ENCODE measurements around the gene MDGA2.
"Not testable (repeated sequence)": the region's sequence is repeated elsewhere in the genome, so short reads cannot be mapped to it uniquely, and the experiment has no call there.

MDGA2 gene

DNA sequence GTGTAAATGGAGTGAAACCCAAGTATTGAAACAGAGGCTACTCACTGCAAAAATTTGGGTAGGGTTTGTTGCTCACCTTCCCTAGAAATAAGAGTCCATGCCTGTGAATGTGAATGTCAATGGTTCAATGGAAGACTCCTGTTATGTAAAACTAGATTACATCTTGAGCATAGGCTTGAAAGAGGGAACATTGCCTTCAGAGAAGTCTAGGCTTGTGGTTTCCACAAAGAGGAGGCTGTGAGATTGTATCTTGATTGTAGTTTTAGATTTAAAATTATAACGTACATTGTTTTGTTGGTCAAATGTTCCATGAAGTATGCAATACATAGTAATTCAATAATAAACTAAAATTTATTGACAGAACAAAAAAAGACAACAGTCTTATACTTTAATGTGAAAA, 610.1 kb downstream of the MDGA2 start:
- DNase-seq, result no peak

DNA sequence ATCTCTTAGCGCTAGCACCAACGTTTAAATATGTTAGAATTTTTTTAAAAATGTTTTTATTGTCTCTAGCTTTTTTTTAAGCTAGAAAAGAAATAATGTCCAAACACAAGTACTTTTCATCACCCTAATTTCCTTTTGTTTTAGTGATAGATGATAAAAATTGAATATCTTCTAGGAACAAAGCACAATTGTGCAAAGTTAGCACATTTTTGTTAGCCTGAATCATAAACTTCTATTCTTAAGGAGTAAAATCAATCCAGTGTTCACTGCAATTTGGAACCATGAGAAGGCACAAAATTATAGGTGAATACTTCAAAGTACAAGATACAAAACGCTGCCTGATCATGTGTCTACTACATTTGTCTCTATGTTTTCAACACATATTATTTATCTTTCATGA, 615.4 kb downstream of the MDGA2 start:
- no peak for DNase-seq

DNA sequence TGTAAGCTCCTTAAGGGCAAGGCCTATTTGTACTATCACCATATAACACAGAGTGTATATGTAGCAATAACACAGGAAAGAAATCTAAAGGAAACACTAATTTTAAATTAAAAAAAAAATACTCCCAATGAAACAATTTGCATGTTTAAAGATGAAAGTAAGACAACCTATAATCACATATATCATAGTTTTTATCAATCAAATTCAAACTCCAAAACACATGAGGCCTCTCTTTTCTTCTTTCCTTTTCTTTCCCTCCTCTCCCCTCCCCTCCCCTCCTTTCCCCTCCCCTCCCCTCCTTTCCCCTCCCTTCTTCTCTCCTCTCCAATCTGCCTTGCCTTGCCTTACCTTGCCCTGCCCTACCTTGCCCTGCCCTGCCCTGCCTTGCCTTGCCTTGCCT, 618.0 kb downstream of the MDGA2 start:
- DNase-seq, result no peak

DNA sequence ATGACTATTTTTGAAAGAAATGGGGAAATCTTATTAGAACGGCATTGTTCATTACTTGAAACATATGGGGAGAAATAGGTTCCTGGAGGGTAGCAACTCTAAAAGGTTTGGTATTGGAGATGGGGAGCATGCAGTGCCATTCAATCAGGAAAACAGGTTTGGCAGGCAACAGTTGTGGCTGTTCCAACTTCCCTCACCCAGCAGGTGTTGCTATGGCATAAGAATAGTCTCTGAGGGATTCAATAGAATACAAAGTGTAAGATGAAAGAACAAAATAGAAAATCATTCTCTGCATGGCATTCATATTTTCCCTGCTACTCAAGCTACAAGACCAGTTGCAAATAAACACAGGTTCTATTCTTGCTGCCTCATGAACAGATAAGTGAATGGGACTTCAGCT, 630.6 kb downstream of the MDGA2 start:
- no peak for DNase-seq

DNA sequence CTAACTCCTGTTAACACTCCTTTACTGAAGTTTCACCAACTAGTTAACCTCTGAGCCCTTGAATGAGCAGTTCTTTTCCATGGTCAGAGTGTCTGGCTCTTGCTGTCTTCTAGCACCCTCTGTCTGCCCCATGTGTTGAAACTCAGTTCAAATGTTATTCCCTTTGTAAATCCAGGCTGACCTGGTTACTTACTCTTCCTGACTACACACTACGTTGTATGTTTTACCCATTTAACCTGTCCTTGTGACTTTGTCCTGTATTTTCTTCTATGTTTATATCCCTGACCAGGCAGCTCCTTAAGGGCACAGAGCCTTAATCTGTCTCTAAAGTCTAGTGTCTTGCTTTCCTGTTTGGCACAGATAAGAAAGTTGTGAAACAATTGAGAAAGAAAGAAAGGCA, 634.9 kb downstream of the MDGA2 start:
- no peak for DNase-seq

DNA sequence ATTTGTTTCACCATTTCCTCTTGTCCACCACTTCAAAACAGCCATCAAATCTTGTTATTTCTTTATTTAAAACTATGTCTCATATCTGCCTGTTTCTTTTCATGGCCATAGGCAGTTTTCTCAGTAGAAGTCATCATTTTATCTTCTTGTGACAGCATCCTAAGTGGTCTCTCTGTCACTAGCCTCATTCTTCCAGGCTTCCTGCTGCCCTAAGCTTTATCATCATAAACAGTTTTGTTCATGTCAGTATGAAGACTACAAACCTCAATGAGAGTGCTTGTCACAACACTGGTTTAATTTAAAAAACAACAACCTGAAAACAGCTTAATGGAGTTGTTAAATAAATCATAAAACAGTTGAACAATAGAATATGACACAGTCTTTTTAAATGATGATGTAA, 636.1 kb downstream of the MDGA2 start:
- DNase-seq, result no peak

GRCh38 chr14:47022721-47023120, 652.7 kb downstream of the MDGA2 start:
- no peak for DNase-seq

DNA sequence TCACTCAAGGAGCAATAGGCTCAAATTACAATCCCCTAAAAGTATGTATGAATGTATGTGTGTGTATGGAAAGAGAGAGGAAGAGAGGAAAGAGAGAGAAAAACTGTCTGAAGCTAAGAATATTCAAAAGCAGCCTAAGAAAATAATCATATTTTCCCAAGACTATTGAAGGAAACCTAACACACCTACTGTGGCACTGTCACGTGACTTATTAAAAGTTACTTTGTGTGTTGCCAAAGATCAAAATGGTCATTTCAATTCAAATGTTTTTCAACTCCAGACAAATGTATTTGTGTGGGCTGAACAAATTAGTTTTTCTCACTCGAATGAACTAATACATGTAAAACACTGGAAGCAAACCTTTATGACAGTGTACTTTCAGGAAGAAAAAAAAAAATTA, 654.9 kb downstream of the MDGA2 start:
- DNase-seq, result no peak

DNA sequence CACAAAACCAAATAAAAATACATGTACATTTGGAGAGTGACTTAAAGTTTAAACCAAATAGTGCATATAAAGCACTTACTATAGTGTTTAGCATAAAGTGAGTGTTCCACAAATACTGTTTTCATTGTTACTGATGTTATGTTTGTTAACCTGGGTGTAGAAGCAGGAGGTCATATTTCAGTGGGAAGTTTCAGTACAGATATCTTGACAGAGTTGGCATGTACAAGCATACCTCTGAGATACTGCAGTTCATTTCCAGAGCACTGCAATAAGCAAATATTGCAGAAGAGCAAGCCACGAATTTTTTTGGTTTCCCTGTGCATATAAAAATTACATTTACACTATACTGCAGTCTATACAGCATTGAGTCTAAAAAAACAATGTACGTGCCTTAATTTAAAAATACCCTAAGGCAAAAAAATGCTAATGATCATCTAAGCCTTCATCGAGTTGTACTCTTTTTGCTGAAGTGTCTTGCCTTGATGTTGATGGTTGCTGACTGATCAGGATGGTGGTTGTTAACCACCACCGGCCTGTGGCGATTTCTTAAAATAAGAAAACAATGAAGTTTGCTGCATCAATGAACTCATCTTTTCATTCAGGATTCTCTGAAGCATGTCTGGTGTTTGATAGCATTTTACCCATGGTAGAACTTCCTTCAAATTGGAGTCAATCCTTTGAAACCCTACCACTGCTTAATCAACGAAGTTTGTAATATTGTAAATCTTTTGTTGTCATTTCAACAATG, 662.7 kb downstream of the MDGA2 start:
- no peak for DNase-seq

DNA sequence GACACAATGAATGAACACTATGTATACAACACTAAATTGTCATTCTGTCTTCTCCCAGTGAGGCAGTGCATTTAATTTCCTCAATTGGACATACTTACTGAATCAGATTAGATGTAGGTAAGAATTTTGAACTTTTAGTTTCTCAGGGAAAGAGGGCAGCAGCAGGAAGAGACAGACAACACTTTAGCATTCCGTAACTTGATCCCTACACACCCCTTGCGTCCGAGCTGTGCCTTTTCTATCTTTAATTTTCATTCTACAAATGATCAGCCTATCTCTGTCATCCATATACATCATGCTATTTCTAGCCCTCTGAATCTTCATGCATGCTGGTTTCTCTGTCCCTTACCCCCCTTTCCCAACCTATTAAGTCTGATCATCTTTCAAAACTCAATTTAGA, 665.8 kb downstream of the MDGA2 start:
- DNase-seq, result no peak

DNA sequence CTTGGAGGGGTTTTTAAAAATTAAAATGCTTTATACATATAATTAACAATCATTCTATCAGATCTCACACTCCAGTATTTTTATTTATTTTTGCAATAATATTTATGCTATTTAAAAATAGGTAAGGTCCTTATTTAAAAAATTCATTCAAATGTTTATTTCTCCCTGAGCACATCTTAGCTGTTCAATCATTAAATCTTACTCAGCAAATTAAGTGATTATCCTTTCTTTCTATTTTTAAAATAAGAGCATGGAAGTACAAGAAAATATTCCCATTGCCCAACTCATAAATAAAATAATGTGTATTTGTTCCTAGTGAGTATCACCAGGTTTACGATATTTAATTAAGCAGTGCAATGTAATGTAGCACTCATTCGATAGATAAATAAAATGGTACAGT, 666.7 kb downstream of the MDGA2 start:
- DNase-seq, result no peak

- DNase-seq, result no peak
Observed at GRCh38 chr14:46999661-47000060, 675.7 kb downstream of the MDGA2 start.

DNA sequence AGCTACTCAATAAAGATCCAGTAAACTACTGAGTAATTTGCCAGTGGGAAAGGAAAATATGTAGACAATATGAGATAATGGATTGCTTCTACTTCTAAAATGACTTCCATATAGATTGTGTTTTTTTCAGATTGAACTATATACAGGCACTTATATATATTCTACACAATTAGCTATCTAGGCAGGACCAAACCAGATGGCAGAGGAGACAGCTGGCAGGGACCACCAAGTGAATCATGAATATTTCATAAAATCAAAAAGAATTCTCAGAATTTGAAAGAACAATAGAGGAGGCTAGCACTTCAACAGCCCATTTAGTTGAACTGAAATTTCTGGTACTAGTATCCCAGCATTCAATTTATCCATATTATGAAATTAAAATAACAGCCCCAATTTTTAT, 685.8 kb downstream of the MDGA2 start:
- DNase-seq, result no peak

DNA sequence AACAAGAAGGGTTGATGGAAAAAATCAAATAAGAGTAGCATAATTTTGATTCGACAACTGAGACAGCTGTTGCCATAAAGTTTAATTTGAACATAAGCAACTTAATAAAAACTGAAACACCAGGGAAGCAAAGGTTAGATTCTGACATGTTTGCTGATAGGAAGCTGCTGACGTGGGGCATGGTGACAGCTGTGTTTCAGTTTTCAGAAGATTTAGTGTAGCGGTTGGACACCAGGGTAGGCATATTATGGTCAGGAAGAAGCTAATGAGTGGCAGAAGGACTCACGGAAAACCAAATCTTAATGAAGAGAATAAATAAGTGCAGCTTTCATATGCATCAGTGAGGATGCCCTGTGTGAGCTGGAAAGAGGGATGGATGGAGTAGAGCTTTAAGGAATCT, 687.1 kb downstream of the MDGA2 start:
- no peak for DNase-seq

- DNase-seq, result no peak
Observed at GRCh38 chr14:46985529-46986380, 689.6 kb downstream of the MDGA2 start.

DNA sequence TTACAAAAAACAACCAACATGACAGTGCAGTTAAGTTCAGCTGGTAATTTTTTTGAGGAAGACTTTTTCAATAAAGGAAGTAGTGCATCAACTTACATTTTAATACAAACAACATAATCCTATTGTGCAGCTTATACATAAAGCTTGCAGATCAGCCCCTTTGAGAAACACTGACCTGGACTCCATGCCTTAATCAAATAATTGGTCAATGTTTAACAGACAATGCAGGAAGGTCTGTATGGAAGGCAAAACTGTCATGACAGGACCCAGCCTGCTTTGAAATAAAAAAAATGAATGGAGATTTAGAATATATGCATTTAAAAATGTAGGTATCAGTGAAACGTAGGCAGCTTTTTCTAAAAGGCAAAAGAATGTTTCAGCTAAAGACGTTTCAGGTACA, 702.1 kb downstream of the MDGA2 start:
- no peak for DNase-seq

DNA sequence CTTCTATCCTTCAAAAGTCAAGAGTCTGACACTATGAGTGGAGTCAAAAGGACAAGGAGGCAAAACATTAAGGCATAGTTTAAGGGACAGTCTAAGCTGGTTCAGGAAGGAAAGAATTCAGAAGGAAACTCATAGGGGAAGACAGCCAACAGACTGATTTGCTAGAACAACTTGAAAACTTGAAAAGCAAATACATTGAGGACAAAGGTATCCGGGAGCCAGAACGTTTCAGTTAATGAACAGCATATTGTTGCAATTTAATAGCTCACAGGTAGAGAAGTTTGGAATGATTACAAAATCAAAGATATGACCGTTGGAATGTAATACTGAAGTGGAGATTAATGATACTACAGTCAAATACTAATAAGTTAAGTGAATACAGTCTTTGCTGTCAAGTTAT, 711.0 kb downstream of the MDGA2 start:
- no peak for DNase-seq

- DNase-seq, result no peak
Observed at GRCh38 chr14:46951103-46951502, 724.3 kb downstream of the MDGA2 start.

- no peak for DNase-seq
Observed at GRCh38 chr14:46940611-46941010, 734.8 kb downstream of the MDGA2 start.

- DNase-seq, result no peak
Observed at GRCh38 chr14:46920542-46920941, 754.9 kb downstream of the MDGA2 start.

DNA sequence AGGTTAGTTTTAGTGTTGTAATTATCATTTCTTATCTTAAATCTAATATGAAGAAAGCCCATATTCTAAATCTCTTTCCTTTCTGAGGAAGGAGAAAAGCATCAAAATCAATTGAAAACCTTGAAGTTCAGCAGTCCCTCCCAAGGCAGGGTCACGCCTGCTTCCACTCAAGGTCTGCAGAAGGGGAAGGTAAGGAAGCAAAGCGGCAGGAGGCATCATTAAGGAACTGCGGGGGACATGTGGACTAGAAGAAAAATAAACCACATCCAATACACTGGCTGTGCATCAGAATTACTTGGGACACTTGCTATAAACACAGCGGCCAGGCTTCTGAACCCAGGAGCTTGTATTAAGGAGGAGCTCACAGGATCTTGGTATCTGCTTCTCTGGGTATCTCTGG, 759.9 kb downstream of the MDGA2 start:
- DNase-seq, result not testable (repeated sequence)

DNA sequence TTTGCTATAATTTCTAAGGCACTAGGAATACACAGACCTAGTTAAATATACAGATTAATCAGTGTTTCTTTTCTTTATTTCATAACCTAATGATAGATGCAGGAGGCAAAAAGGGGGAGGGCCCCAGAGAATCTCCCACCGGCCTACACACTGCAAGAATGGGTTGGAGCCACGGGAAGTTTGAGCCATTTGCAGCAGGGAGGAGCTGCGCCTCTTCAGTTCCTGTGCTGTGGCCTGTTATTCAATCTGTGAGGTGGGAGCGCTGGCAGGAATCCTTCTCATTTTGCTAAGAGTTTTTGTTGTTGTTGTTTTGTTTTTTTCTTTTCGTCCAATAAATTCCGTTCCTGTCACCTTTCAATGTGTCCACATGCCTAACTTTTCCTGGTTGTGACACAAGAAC, 772.6 kb downstream of the MDGA2 start:
- DNase-seq, result no peak

GRCh38 chr14:46894476-46894875, 780.9 kb downstream of the MDGA2 start:
- no peak for DNase-seq

DNA sequence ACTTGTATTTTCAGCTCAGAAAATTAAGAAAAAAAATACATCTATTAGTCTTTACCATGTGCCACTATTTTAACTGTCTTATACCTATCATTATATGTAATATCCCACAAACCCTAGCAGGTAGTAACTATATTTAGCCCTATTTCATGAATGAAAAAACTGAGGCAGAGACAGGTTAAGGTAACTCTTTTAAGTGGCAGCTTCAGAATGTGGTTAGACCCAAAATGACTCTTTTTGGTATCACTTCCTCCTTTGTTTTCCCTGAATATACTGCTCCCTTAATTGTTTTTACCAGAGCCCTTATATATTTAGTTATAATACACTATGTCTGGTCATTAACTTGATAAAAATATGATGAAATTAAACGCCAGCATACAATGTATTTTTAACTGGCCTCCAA, 788.3 kb downstream of the MDGA2 start:
- DNase-seq, result no peak

GRCh38 chr14:46885566-46885965, 789.8 kb downstream of the MDGA2 start:
- no peak for DNase-seq
